GM10248 (cell line): ENCODE results near the gene VPS33B.

Source experiments
- CTCF ChIA-PET: fragments of 300-600 bp; sonication (Branson Sonifier 250); formaldehyde crosslinking; extraction: SDS; loops from one replicate; lab custom pipeline; 2021; ENCODE audit warnings: antibody characterized with exemption; lab: Yijun Ruan, JAX
- POLR2A ChIA-PET: fragments of 350-650 bp; sonication (Branson Sonifier 250); formaldehyde crosslinking; extraction: SDS; loops from one replicate; lab custom pipeline; 2020; ENCODE audit warnings: antibody characterized with exemption; lab: Yijun Ruan, JAX
- DNase-seq: peaks from one replicate; pipeline ENCODE4 v3.0.0; 2012; ENCODE audit errors: extremely low spot score
- CTCF ChIP-seq: IDR thresholded peaks from 2 replicates; pipeline ENCODE4 v1.5.1; 2012; ENCODE audit warnings: mild to moderate bottlenecking, low read depth; ENCODE audit errors: extremely low read depth, missing control alignments, control extremely low read depth

VPS33B gene

GRCh38 chr15:90966262-90966661 lies 56.1 kb downstream of the VPS33B start:
- ChIA-PET CTCF (interaction anchor here (0.9 to 7.8 kb wide), 5 partner anchors 10 to 89 kb away, joined by 3 to 86 read pairs (median 4); partner anchors contain the start of genes HDDC3, RCCD1 and UNC45A), POLR2A (no interaction called here)
- no peak for DNase-seq
- TF ChIP-seq CTCF: no peak

- DNase-seq: no peak
- CTCF ChIA-PET: interaction anchor here (1.0 to 23.2 kb wide), 4 partner anchors 20 to 71 kb away, joined by 3 to 447 read pairs (median 90); partner anchors contain the start of genes HDDC3 and UNC45A
- POLR2A ChIA-PET: no interaction called here
- no peak for TF ChIP-seq CTCF
Observed at GRCh38 chr15:90962021-90962420, 60.4 kb downstream of the VPS33B start.

GRCh38 chr15:90960298-90961091 lies 61.9 kb downstream of the VPS33B start:
- DNase-seq: no peak
- no peak for TF ChIP-seq CTCF
- POLR2A ChIA-PET: interaction anchor here (0.7 kb wide), 1 partner anchor 28 kb away, joined by 3 read pairs; the partner anchor contains the start of gene HDDC3
- CTCF ChIA-PET: interaction anchor here (0.9 to 23.2 kb wide), 7 partner anchors 11 to 311 kb away, joined by 3 to 447 read pairs (median 54); partner anchors contain the start of genes HDDC3 and UNC45A

- TF ChIP-seq CTCF: no peak
- ChIA-PET CTCF (interaction anchor here (0.9 to 23.2 kb wide), 7 partner anchors 11 to 312 kb away, joined by 3 to 447 read pairs (median 54); partner anchors contain the start of genes HDDC3 and UNC45A), POLR2A (interaction anchor here (0.7 kb wide), 1 partner anchor 27 kb away, joined by 3 read pairs; the partner anchor contains the start of gene HDDC3)
- DNase-seq: no peak
Observed at GRCh38 chr15:90959894-90960293, 62.5 kb downstream of the VPS33B start.

GRCh38 chr15:90959028-90959595 lies 63.3 kb downstream of the VPS33B start:
- ChIA-PET CTCF (interaction anchor here (1.3 to 23.2 kb wide), 7 partner anchors 10 to 313 kb away, joined by 3 to 447 read pairs (median 86); partner anchors contain the start of genes HDDC3 and UNC45A), POLR2A (interaction anchor here (0.7 to 1.6 kb wide), 2 partner anchors 24 to 27 kb away, joined by 3 to 5 read pairs; partner anchors contain the start of gene UNC45A)
- DNase-seq: no peak
- no peak for TF ChIP-seq CTCF

GRCh38 chr15:90957791-90958190 lies 64.6 kb downstream of the VPS33B start:
- no peak for TF ChIP-seq CTCF
- POLR2A ChIA-PET: interaction anchor here (0.6 to 1.6 kb wide), 2 partner anchors 14 to 23 kb away, joined by 3 to 8 read pairs; partner anchors contain the start of gene UNC45A
- DNase-seq: no peak
- CTCF ChIA-PET: interaction anchor here (0.8 to 23.2 kb wide), 16 partner anchors 11 to 724 kb away, joined by 3 to 447 read pairs (median 10); partner anchors contain the start of genes CIB1, GDPGP1, HDDC3 and UNC45A
